Breast epithelium (tissue), 3 donors: ENCODE results near the gene TENT4A.

Experiments used
- POLR2AphosphoS5 ChIP-seq, 3 donors: sonication (generic); formaldehyde crosslinking; IDR thresholded peaks; one replicate each; pipeline ENCODE4 v1.6.1; 2017; ENCODE audit warnings: antibody characterized with exemption in 3 of 3
- TF ChIP-seq, protein P1 (sequence below), 3 donors: fragments of 450-650 bp; IDR thresholded peaks; one replicate each; pipeline ENCODE4 v1.5.1; 2016 to 2017; ENCODE audit warnings: antibody characterized with exemption in 3 of 3, mild to moderate bottlenecking in 3 of 3, moderate library complexity in 3 of 3

DNA sequence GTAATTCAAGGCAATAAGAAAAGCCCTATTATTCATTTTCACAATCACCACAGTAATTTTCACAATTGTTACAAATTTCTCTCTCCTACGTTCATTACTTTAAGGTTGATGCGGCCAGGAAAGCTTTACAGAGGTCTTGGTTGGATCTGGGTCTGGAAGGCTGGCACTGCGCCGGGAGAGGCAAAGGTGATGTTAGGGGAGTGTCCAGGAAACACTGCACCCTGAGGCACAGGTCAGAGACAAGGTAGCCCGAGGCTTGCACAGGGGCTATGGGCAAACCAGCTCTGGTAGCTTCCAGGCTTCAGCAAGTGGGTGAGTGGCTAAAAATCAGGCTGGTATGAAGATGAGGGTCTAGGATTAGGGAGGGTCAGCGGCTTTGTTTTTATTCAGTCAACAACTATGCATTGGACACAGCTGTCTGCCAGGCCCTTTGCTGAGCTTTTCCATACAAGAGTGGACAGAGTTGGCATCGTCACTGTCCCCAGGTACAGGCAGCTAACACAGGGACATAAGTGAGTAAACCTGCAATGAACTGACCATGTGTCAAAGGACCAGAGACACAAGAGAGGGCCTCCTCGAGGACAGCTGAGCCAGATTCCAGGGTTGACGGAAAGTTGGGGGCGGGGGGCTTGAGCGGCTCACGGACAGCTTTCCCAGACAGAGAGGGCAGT lies 12.4 kb upstream of the TENT4A start:
- TF ChIP-seq, protein P1, sequence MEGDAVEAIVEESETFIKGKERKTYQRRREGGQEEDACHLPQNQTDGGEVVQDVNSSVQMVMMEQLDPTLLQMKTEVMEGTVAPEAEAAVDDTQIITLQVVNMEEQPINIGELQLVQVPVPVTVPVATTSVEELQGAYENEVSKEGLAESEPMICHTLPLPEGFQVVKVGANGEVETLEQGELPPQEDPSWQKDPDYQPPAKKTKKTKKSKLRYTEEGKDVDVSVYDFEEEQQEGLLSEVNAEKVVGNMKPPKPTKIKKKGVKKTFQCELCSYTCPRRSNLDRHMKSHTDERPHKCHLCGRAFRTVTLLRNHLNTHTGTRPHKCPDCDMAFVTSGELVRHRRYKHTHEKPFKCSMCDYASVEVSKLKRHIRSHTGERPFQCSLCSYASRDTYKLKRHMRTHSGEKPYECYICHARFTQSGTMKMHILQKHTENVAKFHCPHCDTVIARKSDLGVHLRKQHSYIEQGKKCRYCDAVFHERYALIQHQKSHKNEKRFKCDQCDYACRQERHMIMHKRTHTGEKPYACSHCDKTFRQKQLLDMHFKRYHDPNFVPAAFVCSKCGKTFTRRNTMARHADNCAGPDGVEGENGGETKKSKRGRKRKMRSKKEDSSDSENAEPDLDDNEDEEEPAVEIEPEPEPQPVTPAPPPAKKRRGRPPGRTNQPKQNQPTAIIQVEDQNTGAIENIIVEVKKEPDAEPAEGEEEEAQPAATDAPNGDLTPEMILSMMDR (IDR thresholded peaks at IDR 0.05): no peak
- TF ChIP-seq POLR2AphosphoS5 (IDR thresholded peaks at IDR 0.05): no peak
